ENCODE results near the gene ZP3. TPM values are rescaled to one million over a fixed set of nuclear protein-coding genes. Genes with fewer than 3 reads are reported as not detected.
"Not testable (repeated sequence)": the region's sequence is repeated elsewhere in the genome, so short reads cannot be mapped to it uniquely, and the experiment has no call there.

The ZP3 gene
- total and polyA plus RNA-seq, 2 of the 13 experiments (the other 11 are each of a cell fraction or from before 2014, with no cell fraction given) = not detected

GRCh38 chr7:76403097-76403496 lies 21.7 kb upstream of the ZP3 start:
- H3K9ac ChIP-seq (ENCODE audit: insufficient read depth, low read depth, low read length); intact Hi-C loops (cut with micrococcal nuclease; ENCODE audit: unreplicated experiment); in situ Hi-C loops (cut with HindIII; ENCODE audit: extremely low pct_ligation_motif_present, low pct_unique_long_range_greater_than_20kb); H3K27ac ChIP-seq (ENCODE audit: extremely low read length, insufficient read depth, low read length); BruUV-seq (replicated peaks); ATAC-seq; H3K4me3 ChIP-seq (replicated peaks in 1 of 3; ENCODE audit: insufficient read depth in 1 of 3, low read depth in 2 of 3, low read length in 3 of 3); DNase-seq (ENCODE audit: low spot score); H4K20me1 ChIP-seq (ENCODE audit: insufficient read depth, low read length); H2AFZ ChIP-seq (ENCODE audit: low read length); H3K79me2 ChIP-seq (ENCODE audit: insufficient read depth, low read length); H3K9me3 ChIP-seq (ENCODE audit: low read length); POLR2A ChIA-PET; H3K27me3 ChIP-seq (ENCODE audit: control insufficient read depth in 1 of 2, insufficient read depth in 2 of 2, low read length in 2 of 2); FAIRE-seq; H3K36me3 ChIP-seq (replicated peaks in 1 of 2; ENCODE audit: control insufficient read depth in 1 of 2, insufficient read depth in 2 of 2, low read length in 2 of 2); H3K4me2 ChIP-seq (ENCODE audit: low read depth, low read length); CTCF ChIA-PET (ENCODE audit: low intra/inter-chr PET ratio, low total read pairs): not testable (repeated sequence)
- H3K4me1 ChIP-seq (ENCODE audit: insufficient read depth, low read length) = peaks cover 30% of the 10 kb centered on the region
- TF ChIP-seq MAFK (conservative IDR thresholded peaks at IDR 0.05 in 1 of 2, IDR thresholded peaks at IDR 0.05 in 1 of 2; ENCODE audit: low read length in 2 of 2) (peak in 1 of 2 experiments; percentile 46; a peak in 3 of 4 replicates), MAFF (IDR thresholded peaks at IDR 0.05; ENCODE audit: low read depth, low read length) (peak; percentile 36; the same call in 1 of the 2 replicates)
- WGBS (ENCODE audit: low lambda C conversion rate) = 94% methylated on average over 8 of the region's 8 CpGs

- Histone ChIP-seq H3K9me3 (ENCODE audit: low read length) (no peaks in the 10 kb centered on the region), H3K79me2 (ENCODE audit: insufficient read depth, low read length) (peaks cover 4% of the 10 kb centered on the region), H4K20me1 (ENCODE audit: insufficient read depth, low read length) (no peaks in the 10 kb centered on the region), H3K4me1 (ENCODE audit: insufficient read depth, low read length) (peaks cover 39% of the 10 kb centered on the region), H2AFZ (ENCODE audit: low read length) (no peak overlapping the region), H3K4me3 (replicated peaks in 1 of 3; ENCODE audit: insufficient read depth in 1 of 3, low read depth in 2 of 3, low read length in 3 of 3) (no peak overlapping the region), H3K36me3 (replicated peaks in 1 of 2; ENCODE audit: control insufficient read depth in 1 of 2, insufficient read depth in 2 of 2, low read length in 2 of 2) (peaks cover 2 to 6% of the 10 kb centered on the region in 2 experiments; a peak in 1 of 5 replicates), H3K4me2 (ENCODE audit: low read depth, low read length) (peak overlapping the region; percentile 13; the same call in 1 of the 2 replicates), H3K9ac (ENCODE audit: insufficient read depth, low read depth, low read length) (no peak overlapping the region), H3K27me3 (ENCODE audit: control insufficient read depth in 1 of 2, insufficient read depth in 2 of 2, low read length in 2 of 2) (no peaks in the 10 kb centered on the region), H3K27ac (ENCODE audit: extremely low read length, insufficient read depth, low read length) (no peak overlapping the region)
- DNase-seq (ENCODE audit: low spot score) (peak; percentile 36), ATAC-seq (no peak; the same call in 2 of the 3 replicates), FAIRE-seq (no peak)
- WGBS (ENCODE audit: low lambda C conversion rate) = 74% methylated on average over 10 of the region's 10 CpGs
- intact Hi-C loops (cut with micrococcal nuclease; ENCODE audit: unreplicated experiment) = no loop called here
- POLR2A ChIA-PET = interaction anchor here (0.9 kb wide), 2 partner anchors 10 to 11 kb away, joined by 3 to 4 read pairs; no protein-coding TSS in a partner anchor
- BruUV-seq (replicated peaks) = TSS peak; percentile 4
- CTCF ChIA-PET (ENCODE audit: low intra/inter-chr PET ratio, low total read pairs) = no interaction called here
- in situ Hi-C loops (cut with HindIII; ENCODE audit: extremely low pct_ligation_motif_present, low pct_unique_long_range_greater_than_20kb) = no loop called here
- TF ChIP-seq THAP9 (CRISPR knock-in tag; IDR thresholded peaks at IDR 0.05; ENCODE audit: borderline replicate concordance) (no peak), TAF1 (CRISPR knock-in tag; IDR thresholded peaks at IDR 0.05) (no peak), HNF4A (CRISPR knock-in tag; IDR thresholded peaks at IDR 0.05) (0 out of 2 replicates have a peak, but pooled peaks have one; percentile 20), ZEB1 (IDR thresholded peaks at IDR 0.05; ENCODE audit: insufficient replicate concordance, low read depth) (no peak), TERF1 (CRISPR knock-in tag; IDR thresholded peaks at IDR 0.05) (no peak), MAFG (CRISPR knock-in tag; IDR thresholded peaks at IDR 0.05) (no peak), SOX6 (IDR thresholded peaks at IDR 0.05) (no peak), SOX6 (CRISPR knock-in tag; IDR thresholded peaks at IDR 0.05) (peak; percentile 32; the same call in 1 of the 2 replicates), HDAC2 (CRISPR knock-in tag; IDR thresholded peaks at IDR 0.05) (0 out of 2 replicates have a peak, but pooled peaks have one; percentile 12), ZBTB46 (CRISPR knock-in tag; IDR thresholded peaks at IDR 0.05; ENCODE audit: borderline replicate concordance) (no peak)
Measured at GRCh38 chr7:76403780-76404494, 20.8 kb upstream of the ZP3 start.
